Stimulated activated memory B cell treated with anti-CD40 and anti-IgM and Interleukin-4, amounts not matched to agents 10 μg/mL and 1 μg/mL and 100 μg/mL, for 72 hours (primary cell): ENCODE measurements around the gene PLCL1.

Source experiments
- ATAC-seq: fragments of 150-1000 bp; cut with Tn5 transposase; 2 replicates; pipeline ENCODE4 v1.10.0; 2021
- H3K27ac Mint-ChIP-seq: one replicate; pipeline ENCODE4 v1.8.0; 2022; ENCODE audit warnings: mild to moderate bottlenecking, mixed read lengths
- H3K27me3 Mint-ChIP-seq: one replicate; pipeline ENCODE4 v1.8.0; 2022; ENCODE audit warnings: mixed read lengths
- H3K36me3 Mint-ChIP-seq: one replicate; pipeline ENCODE4 v1.8.0; 2022; ENCODE audit warnings: mixed read lengths
- H3K4me1 Mint-ChIP-seq: one replicate; pipeline ENCODE4 v1.8.0; 2022; ENCODE audit warnings: mixed read lengths
- H3K4me3 Mint-ChIP-seq: one replicate; pipeline ENCODE4 v1.8.0; 2022; ENCODE audit warnings: mild to moderate bottlenecking, moderate library complexity, mixed read lengths
- H3K9me3 Mint-ChIP-seq: one replicate; pipeline ENCODE4 v1.8.0; 2022; ENCODE audit warnings: mixed read lengths

The PLCL1 gene

GRCh38 chr2:197913084-197913483, 108.7 kb downstream of the PLCL1 start:
- Mint-ChIP-seq H3K27ac (no peak overlapping the region), H3K9me3 (no peaks in the 10 kb centered on the region), H3K4me3 (no peak overlapping the region), H3K27me3 (peaks cover 17% of the 10 kb centered on the region), H3K36me3 (no peaks in the 10 kb centered on the region), H3K4me1 (no peaks in the 10 kb centered on the region)
- no peak for ATAC-seq

- Mint-ChIP-seq H3K4me1 (no peaks in the 10 kb centered on the region), H3K4me3 (no peak overlapping the region), H3K9me3 (peaks cover 5% of the 10 kb centered on the region), H3K27ac (no peak overlapping the region), H3K36me3 (no peaks in the 10 kb centered on the region), H3K27me3 (peaks cover 10% of the 10 kb centered on the region)
- no peak for ATAC-seq
Measured at GRCh38 chr2:197914778-197915177, 110.4 kb downstream of the PLCL1 start.

DNA sequence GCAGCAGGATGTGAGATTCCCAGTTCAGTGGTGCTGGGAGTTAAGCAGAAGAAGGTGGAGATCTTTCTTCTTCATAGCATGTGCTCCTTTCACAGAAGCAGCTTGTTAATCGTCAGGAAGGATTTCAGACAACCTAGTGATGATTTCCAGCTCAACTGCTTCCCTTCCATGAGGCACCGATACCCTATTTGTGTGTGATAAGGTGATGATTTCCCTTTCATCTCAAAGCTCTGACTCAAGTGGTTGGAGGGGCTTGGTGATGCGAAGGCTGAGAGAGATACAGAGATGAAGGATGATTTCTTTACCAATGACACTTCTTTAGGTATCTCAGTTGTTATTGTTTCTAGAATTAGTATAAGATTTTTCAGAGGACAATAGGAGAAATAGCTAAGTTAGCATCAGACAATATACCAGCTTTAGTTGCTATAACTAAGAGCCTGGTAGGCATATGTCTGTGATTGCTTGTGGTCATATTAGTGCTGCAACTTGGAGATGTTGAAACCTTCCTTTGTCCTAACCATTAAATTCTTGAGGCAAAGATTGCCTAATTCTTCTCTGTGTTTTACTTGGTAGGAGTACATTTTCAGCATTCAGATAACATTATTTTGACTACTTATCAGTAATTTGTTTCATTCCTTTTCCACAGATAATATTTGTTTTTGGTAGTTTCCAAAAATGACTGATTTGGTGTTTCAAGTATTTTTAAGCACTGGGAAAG, 111.3 kb downstream of the PLCL1 start:
- no peak for ATAC-seq
- Mint-ChIP-seq H3K27me3 (peaks cover under 1% of the 10 kb centered on the region), H3K4me3 (no peak overlapping the region), H3K4me1 (no peaks in the 10 kb centered on the region), H3K9me3 (peaks cover 5% of the 10 kb centered on the region), H3K36me3 (no peaks in the 10 kb centered on the region), H3K27ac (no peak overlapping the region)

GRCh38 chr2:197919487-197919886, 115.1 kb downstream of the PLCL1 start:
- Mint-ChIP-seq H3K27ac (no peak overlapping the region), H3K4me1 (no peaks in the 10 kb centered on the region), H3K27me3 (no peaks in the 10 kb centered on the region), H3K36me3 (no peaks in the 10 kb centered on the region), H3K4me3 (no peak overlapping the region), H3K9me3 (peaks cover 5% of the 10 kb centered on the region)
- no peak for ATAC-seq

DNA sequence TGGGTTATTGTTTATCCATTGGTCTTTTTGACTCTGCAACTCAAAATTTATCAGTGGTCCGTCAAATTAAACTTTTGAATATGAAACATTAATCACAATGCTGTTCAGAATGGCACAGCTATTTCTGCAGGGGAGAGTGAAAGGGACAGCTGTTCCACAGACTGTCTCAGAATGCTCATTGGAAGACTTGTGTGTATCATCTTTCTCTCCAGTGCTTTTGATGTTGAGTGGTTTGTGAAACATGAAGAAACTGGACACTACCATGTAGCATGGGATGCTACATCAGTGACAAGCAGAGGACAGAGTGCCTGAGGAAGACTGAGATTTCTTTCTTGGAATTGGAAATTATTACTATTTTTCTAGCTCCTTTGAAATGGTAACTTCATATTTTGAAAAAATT, 115.7 kb downstream of the PLCL1 start:
- no peaks in the 10 kb centered on the region for H3K27me3 Mint-ChIP-seq
- no peak overlapping the region for H3K27ac Mint-ChIP-seq
- H3K36me3 Mint-ChIP-seq: no peaks in the 10 kb centered on the region
- ATAC-seq: no peak
- peaks cover 5% of the 10 kb centered on the region for H3K9me3 Mint-ChIP-seq
- no peak overlapping the region for H3K4me3 Mint-ChIP-seq
- H3K4me1 Mint-ChIP-seq: no peaks in the 10 kb centered on the region

DNA sequence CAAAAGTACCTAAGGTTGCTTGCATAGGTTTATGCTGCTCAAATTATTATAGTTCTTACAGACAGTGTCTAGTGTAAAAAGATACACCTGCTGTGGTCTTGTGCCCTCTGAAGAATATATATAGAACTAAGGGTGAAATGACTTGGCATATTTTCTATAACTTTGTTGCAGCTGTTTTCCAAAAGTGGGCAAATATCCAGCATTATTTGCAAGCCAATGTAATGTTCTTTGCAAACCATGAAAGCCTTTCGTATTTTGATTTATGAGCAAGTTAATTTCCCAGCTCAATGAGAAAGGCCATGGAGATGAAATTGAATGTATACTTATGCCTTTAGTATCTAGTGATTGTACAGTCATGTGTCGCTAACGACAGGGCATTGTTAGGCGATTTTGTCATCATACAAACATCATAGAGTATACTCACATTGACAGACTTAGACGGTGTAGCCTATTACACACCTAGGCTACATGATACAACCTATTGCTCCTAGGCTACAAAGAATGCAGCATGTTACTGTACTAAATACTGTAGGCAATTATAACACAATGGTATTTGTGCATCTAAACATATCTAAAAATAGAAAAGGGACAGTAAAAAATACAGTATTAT, 116.3 kb downstream of the PLCL1 start:
- no peak overlapping the region for H3K4me3 Mint-ChIP-seq
- H3K9me3 Mint-ChIP-seq: peaks cover 5% of the 10 kb centered on the region
- no peak for ATAC-seq
- H3K4me1 Mint-ChIP-seq: no peaks in the 10 kb centered on the region
- no peaks in the 10 kb centered on the region for H3K36me3 Mint-ChIP-seq
- no peaks in the 10 kb centered on the region for H3K27me3 Mint-ChIP-seq
- no peak overlapping the region for H3K27ac Mint-ChIP-seq

- Mint-ChIP-seq H3K4me1 (no peaks in the 10 kb centered on the region), H3K4me3 (no peak overlapping the region), H3K27me3 (no peaks in the 10 kb centered on the region), H3K36me3 (no peaks in the 10 kb centered on the region), H3K27ac (no peak overlapping the region), H3K9me3 (peaks cover under 1% of the 10 kb centered on the region)
- no peak for ATAC-seq
Measured at GRCh38 chr2:197924483-197924882, 120.1 kb downstream of the PLCL1 start.

GRCh38 chr2:197925204-197925603, 120.8 kb downstream of the PLCL1 start:
- Mint-ChIP-seq H3K27ac (no peak overlapping the region), H3K9me3 (no peaks in the 10 kb centered on the region), H3K4me3 (no peak overlapping the region), H3K4me1 (no peaks in the 10 kb centered on the region), H3K27me3 (no peaks in the 10 kb centered on the region), H3K36me3 (no peaks in the 10 kb centered on the region)
- no peak for ATAC-seq

GRCh38 chr2:197925976-197926375, 121.6 kb downstream of the PLCL1 start:
- Mint-ChIP-seq H3K27ac (no peak overlapping the region), H3K9me3 (no peaks in the 10 kb centered on the region), H3K4me1 (no peaks in the 10 kb centered on the region), H3K36me3 (no peaks in the 10 kb centered on the region), H3K27me3 (no peaks in the 10 kb centered on the region), H3K4me3 (no peak overlapping the region)
- no peak for ATAC-seq

GRCh38 chr2:197926673-197927072, 122.3 kb downstream of the PLCL1 start:
- H3K4me1 Mint-ChIP-seq: no peaks in the 10 kb centered on the region
- no peak overlapping the region for H3K4me3 Mint-ChIP-seq
- no peaks in the 10 kb centered on the region for H3K9me3 Mint-ChIP-seq
- H3K36me3 Mint-ChIP-seq: no peaks in the 10 kb centered on the region
- ATAC-seq: no peak
- H3K27ac Mint-ChIP-seq: no peak overlapping the region
- no peaks in the 10 kb centered on the region for H3K27me3 Mint-ChIP-seq

DNA sequence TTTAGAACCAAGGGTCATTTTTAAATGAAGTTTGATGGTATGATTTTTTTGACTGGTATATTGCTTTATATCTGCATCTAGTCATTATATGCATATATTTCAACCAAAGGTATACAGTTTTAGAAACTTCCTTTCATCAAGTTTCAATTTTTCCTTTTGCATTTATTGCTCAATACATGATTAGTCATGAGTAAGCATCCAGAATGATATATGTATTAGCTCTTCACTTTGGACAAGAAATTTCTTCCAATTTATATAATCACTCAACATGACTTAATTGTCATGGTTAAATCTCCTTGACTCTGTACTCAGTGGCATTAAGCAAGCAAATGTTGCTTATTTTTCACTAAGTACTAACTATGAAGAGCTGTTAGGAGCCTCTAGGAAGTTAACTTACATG, 123.6 kb downstream of the PLCL1 start:
- Mint-ChIP-seq H3K27ac (no peak overlapping the region), H3K4me1 (no peaks in the 10 kb centered on the region), H3K4me3 (no peak overlapping the region), H3K9me3 (no peaks in the 10 kb centered on the region), H3K36me3 (no peaks in the 10 kb centered on the region), H3K27me3 (no peaks in the 10 kb centered on the region)
- no peak for ATAC-seq

DNA sequence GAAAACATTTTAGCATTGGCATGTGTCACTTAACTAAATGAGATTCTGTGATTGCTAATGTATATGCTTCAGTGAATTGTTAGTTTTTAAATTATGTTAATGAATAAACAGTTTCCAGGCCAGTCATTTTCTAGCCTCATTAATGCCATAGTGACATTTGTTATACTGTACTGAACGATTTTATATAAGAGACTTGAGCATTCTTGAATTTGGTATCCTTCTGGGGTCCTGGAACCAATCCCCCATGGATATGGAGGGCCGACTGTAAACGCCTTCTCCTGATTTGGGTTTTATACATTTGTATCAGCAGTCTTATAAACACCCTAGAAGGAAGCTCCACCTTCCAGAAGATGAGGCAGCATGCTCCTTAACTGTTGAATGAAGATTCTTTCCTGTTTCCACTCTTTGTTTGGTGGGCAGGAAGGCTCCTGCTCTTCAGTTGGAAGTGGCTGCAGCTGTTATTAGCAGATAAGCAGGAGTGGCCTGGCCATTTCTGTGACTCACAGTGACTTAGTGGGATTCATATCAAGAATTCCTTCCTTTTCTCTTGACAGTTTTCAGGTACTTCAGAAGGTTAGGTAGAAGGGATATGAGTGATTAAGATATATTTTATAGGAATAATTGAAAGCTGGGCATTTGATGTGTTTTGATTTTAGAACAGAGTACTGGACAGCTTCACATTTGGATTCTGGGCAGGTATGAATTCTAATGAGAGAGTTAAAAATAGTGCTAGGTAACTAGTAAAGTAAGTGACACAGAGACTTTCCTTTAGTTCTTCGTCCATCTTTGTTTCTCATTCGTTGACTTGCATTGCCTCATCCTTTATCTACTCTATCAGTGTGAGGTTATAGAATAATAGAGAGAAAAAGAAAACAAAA, 124.9 kb downstream of the PLCL1 start:
- Mint-ChIP-seq H3K36me3 (no peaks in the 10 kb centered on the region), H3K9me3 (no peaks in the 10 kb centered on the region), H3K4me1 (no peaks in the 10 kb centered on the region), H3K4me3 (no peak overlapping the region), H3K27ac (no peak overlapping the region), H3K27me3 (no peaks in the 10 kb centered on the region)
- no peak for ATAC-seq

DNA sequence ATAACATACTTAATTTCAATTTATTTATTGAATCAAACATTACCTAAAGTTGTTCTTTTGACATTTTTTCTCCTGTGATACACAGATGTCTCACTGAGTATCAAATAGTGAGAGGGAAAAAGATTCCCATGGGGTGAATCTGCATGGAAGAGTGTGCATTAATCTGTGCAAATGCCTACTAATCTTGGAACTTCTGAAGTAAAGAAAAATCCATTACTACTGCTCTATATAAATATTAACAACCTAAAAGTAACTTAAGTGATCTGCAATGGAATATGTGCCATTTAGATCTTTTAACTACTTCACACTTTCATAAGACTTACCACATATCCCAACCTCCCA, 125.5 kb downstream of the PLCL1 start:
- H3K27ac Mint-ChIP-seq: no peak overlapping the region
- no peak for ATAC-seq
- no peaks in the 10 kb centered on the region for H3K9me3 Mint-ChIP-seq
- H3K4me1 Mint-ChIP-seq: no peaks in the 10 kb centered on the region
- H3K27me3 Mint-ChIP-seq: no peaks in the 10 kb centered on the region
- no peaks in the 10 kb centered on the region for H3K36me3 Mint-ChIP-seq
- no peak overlapping the region for H3K4me3 Mint-ChIP-seq

GRCh38 chr2:197930570-197931278, 126.3 kb downstream of the PLCL1 start:
- Mint-ChIP-seq H3K4me1 (no peaks in the 10 kb centered on the region), H3K27ac (no peak overlapping the region), H3K9me3 (no peaks in the 10 kb centered on the region), H3K27me3 (no peaks in the 10 kb centered on the region), H3K36me3 (no peaks in the 10 kb centered on the region), H3K4me3 (no peak overlapping the region)
- no peak for ATAC-seq

GRCh38 chr2:197931661-197932312, 127.4 kb downstream of the PLCL1 start:
- Mint-ChIP-seq H3K36me3 (no peaks in the 10 kb centered on the region), H3K27me3 (no peaks in the 10 kb centered on the region), H3K4me1 (no peaks in the 10 kb centered on the region), H3K27ac (no peak overlapping the region), H3K4me3 (no peak overlapping the region), H3K9me3 (no peaks in the 10 kb centered on the region)
- no peak for ATAC-seq
